HUES48 (cell line): ENCODE data around the gene DDN.

Experiments used
- H3K27ac ChIP-seq: one replicate; pipeline ENCODE4 v1.7.0; 2013; ENCODE audit warnings: low read depth, low read length, inconsistent platforms
- H3K27me3 ChIP-seq: 2 replicates; pipeline ENCODE4 v1.6.1; 2013; ENCODE audit warnings: mild to moderate bottlenecking, low read length; ENCODE audit not compliant: control insufficient read depth, insufficient read depth
- H3K36me3 ChIP-seq: 2 replicates; pipeline ENCODE4 v1.6.1; 2013; ENCODE audit warnings: low read length; ENCODE audit not compliant: control insufficient read depth, insufficient read depth
- H3K4me1 ChIP-seq: 2 replicates; pipeline ENCODE4 v1.6.1; 2013; ENCODE audit warnings: mild to moderate bottlenecking, low read length; ENCODE audit not compliant: control insufficient read depth, insufficient read depth
- H3K4me3 ChIP-seq: 2 replicates; pipeline ENCODE4 v1.5.1; 2013; ENCODE audit warnings: mild to moderate bottlenecking, low read depth, low read length
- H3K9ac ChIP-seq: 2 replicates; pipeline ENCODE4 v1.6.1; 2013; ENCODE audit warnings: mild to moderate bottlenecking, low read depth, low read length, moderate library complexity
- H3K9me3 ChIP-seq: 2 replicates; pipeline ENCODE4 v1.6.1; 2013; ENCODE audit warnings: low read length; ENCODE audit not compliant: control insufficient read depth, insufficient read depth

DDN gene

DNA sequence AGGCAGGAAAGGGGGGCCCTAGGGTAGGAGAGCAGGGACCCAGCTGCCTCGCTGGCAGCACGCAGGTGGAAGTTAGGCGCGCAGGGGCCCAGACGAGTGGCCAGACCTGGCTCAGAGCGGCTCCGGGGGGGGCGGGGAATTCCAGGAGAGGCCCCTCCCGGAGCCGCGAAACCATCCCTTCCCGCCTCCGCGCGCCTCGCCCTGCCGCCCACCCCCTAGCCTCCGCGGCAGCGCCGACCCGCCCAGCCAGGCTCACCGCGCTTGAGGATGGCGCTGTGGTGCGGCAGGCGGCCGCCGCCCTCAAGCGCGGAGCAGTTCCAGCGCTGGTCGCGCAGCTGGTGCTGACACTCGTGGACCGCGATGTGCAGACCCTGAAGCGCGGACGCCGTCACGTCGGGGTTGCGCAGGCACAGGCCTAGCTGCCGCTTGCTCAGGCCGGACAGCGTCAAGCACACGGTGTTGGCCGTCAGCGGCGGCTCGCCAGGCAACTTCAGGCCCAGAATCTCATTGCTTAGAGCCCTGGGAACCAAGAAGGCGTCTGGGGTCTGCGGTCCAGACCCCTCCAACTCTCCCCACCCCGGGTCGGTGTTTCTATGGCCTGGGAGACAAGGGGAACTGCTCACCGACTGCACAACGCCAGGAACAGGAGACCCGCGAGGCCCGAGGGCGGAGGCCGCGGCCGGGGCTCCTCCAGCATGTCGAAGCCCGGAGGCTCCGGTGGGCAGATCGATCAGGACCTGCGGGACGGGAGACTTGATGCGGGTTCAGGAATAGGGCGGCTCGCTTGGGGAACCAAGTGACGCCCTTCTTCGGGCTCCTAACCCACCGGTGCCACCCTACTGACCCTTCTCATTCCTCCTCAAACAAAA lies 29.1 kb downstream of the DDN start:
- peaks cover 51% of the 10 kb centered on the region for H3K4me1 ChIP-seq
- H3K27me3 ChIP-seq = peaks cover 86% of the 10 kb centered on the region
- no peaks in the 10 kb centered on the region for H3K36me3 ChIP-seq
- H3K9ac ChIP-seq = no peak overlapping the region
- no peak overlapping the region for H3K27ac ChIP-seq
- H3K9me3 ChIP-seq = no peaks in the 10 kb centered on the region
- peak overlapping the region; percentile 61; the same call in 1 of the 2 replicates for H3K4me3 ChIP-seq

DNA sequence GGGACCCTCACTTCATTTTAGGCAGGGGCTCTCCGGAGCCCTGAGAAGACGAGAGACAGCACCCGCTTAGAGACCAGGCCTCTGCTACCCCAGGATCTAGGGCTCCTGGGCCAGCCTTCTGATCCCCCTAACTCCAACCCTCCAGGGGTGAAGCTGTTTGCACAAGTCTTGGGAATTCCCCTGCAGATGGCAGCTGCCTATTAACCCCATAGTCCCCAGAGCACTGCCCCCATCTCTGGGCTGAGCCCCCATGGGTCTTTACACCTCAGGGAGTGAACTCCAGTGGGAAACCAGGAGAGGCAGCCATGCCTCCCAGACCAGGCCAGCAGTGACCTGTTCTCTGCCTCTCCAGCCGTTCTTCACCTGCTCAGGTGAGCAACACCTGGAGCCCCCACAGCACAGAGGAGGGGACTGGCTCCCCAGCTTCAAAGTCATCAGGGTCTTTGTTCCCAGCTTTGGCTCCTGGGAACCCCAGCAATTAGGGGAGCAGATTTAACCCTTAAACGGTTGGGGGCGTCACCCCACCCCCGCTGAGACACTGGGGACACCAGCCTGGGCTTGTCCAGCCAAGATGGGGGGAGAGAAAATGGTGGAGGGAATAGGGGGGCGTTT lies 29.9 kb downstream of the DDN start:
- no peaks in the 10 kb centered on the region for H3K36me3 ChIP-seq
- peaks cover 78% of the 10 kb centered on the region for H3K27me3 ChIP-seq
- H3K4me3 ChIP-seq = peak overlapping the region; percentile 61; the same call in 1 of the 2 replicates
- H3K9me3 ChIP-seq = no peaks in the 10 kb centered on the region
- no peak overlapping the region for H3K9ac ChIP-seq
- peak overlapping the region; percentile 85 for H3K27ac ChIP-seq
- H3K4me1 ChIP-seq = peaks cover 59% of the 10 kb centered on the region

DNA sequence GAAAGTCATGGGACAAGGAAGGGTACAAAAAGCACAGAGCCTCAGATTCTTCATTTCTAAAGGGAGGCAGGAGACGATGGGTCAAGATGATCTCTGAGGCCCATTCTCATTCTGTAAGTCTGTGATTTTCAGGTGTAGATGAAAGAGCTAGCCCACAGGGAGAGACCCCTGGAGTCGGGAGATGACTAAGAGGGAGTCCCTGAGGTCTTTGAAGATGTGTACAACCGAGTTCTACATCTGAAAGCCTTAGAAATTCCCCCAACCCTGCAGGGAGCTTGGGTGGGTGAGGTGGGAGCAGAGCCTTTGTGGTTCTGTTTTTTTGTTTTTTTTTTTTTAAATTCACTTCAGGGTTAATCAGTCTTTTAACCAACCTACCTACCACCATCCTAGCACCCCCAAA lies 30.7 kb downstream of the DDN start:
- H3K9ac ChIP-seq = no peak overlapping the region
- H3K36me3 ChIP-seq = no peaks in the 10 kb centered on the region
- no peaks in the 10 kb centered on the region for H3K9me3 ChIP-seq
- H3K27me3 ChIP-seq = peaks cover 70% of the 10 kb centered on the region
- H3K4me3 ChIP-seq = 0 out of 2 replicates have a peak overlapping the region, but pooled peaks have one; percentile 3
- peaks cover 60% of the 10 kb centered on the region for H3K4me1 ChIP-seq
- peak overlapping the region; percentile 85 for H3K27ac ChIP-seq

DNA sequence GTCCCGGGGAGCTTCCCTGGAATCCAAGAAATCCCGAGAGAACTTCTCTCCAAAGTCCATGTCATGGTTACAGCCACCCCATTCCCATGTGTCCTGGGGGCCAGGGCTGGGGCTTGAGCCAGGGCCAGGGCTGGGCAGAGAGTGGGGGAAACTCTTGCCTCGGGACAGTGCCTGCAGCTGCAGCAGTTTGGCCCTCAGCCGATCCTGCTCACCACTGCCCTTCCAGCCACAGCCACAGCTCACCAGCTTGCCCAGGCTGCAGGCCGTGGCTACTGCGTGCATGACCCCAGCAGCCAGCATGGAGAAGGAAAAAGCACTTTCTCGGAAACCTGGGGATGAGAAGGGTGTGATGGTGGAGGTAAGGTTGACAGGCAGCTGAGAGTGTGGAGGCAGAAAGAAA lies 31.2 kb downstream of the DDN start:
- H3K9ac ChIP-seq = no peak overlapping the region
- peaks cover 66% of the 10 kb centered on the region for H3K27me3 ChIP-seq
- peaks cover 60% of the 10 kb centered on the region for H3K4me1 ChIP-seq
- H3K4me3 ChIP-seq = 0 out of 2 replicates have a peak overlapping the region, but pooled peaks have one; percentile 3
- H3K36me3 ChIP-seq = no peaks in the 10 kb centered on the region
- peak overlapping the region; percentile 85 for H3K27ac ChIP-seq
- H3K9me3 ChIP-seq = no peaks in the 10 kb centered on the region

DNA sequence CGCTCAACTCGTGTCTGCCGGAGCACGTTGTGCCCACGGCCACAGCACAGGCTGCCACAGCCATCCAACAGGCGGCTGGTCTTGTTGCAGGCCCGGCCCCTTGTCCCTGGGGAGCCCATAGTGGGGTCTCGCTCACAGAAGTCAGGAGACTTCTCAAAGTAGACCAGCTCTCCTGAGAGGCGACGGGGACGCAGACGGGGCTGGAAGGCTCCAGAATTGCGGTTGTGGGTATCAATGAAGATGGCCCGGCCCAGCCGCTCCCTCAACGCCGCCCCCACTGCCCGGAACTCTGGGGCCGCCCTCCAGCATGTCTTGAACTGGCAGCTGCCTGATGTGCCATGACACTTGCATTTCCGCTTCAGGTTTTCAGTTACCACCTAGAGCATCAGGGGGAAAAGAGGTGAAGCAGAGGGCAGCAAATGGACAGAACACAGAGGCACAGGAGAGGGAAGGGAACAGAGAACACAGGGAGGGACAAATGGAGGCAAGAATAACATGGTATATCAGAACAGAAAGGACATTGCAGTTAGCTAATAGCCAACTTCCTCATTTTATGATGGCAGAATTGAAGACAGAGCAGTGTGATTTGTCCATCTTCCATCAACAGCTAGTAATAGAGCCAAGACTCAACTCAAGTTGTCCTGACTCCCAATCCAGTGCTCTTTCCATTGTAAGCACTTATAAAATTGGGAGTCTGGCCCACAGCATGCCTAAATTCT lies 32.8 kb downstream of the DDN start:
- H3K27me3 ChIP-seq = peaks cover 52% of the 10 kb centered on the region
- no peak overlapping the region for H3K4me3 ChIP-seq
- no peaks in the 10 kb centered on the region for H3K36me3 ChIP-seq
- H3K9me3 ChIP-seq = no peaks in the 10 kb centered on the region
- H3K4me1 ChIP-seq = peaks cover 54% of the 10 kb centered on the region
- H3K9ac ChIP-seq = no peak overlapping the region
- H3K27ac ChIP-seq = no peak overlapping the region

DNA sequence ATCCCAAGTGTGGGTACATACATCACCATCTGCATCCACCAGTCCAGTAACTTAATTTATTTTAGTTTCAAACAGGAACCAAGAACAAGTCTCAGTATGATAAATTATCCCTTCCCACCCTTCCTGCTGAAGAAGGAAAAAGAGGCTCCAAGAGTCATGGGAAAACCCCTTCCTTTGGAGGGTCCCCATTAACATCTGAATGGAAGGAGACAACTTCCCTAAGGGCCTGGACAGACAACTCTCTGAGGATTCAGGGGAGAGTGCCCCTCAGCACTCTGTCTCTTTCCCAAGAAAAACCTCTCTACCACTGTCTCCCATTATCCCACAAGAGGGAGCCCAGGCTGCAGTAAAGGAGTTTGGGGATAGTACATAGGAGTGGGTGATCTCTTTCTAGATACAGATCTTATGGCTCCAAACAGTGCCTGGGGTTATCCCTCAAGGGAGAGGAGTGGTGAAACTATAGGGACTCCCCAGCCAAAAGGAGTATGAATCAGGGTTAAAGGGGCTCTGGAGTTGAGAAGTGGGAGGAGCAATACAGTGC lies 33.8 kb downstream of the DDN start:
- peaks cover 44% of the 10 kb centered on the region for H3K4me1 ChIP-seq
- peaks cover 42% of the 10 kb centered on the region for H3K27me3 ChIP-seq
- no peak overlapping the region for H3K9ac ChIP-seq
- H3K9me3 ChIP-seq = no peaks in the 10 kb centered on the region
- peak overlapping the region; percentile 25 for H3K4me3 ChIP-seq
- no peaks in the 10 kb centered on the region for H3K36me3 ChIP-seq
- H3K27ac ChIP-seq = peak overlapping the region; percentile 88

DNA sequence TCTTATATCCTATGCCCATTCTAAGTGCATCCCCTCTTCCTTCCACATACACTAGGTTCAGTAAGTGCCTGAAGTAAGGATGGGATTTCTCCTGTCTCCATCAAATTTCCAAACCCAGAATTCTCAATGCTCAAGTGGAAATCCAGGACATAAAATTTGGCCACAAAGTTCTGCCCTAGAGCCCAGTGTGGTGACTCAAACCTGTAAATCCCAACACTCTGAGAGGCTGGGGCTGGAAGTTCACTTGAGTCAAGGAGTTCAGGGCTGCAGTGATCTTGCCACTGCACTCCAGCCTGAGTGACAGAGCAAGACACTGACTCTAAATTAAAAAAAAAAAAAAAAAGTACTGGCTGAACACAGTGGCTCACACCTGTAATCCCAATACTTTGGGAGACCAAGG lies 37.4 kb downstream of the DDN start:
- Histone ChIP-seq H3K4me1 (peaks cover 24% of the 10 kb centered on the region), H3K36me3 (no peaks in the 10 kb centered on the region), H3K27ac (no peak overlapping the region), H3K9ac (no peak overlapping the region), H3K9me3 (no peaks in the 10 kb centered on the region), H3K27me3 (peaks cover 12% of the 10 kb centered on the region), H3K4me3 (no peak overlapping the region)

DNA sequence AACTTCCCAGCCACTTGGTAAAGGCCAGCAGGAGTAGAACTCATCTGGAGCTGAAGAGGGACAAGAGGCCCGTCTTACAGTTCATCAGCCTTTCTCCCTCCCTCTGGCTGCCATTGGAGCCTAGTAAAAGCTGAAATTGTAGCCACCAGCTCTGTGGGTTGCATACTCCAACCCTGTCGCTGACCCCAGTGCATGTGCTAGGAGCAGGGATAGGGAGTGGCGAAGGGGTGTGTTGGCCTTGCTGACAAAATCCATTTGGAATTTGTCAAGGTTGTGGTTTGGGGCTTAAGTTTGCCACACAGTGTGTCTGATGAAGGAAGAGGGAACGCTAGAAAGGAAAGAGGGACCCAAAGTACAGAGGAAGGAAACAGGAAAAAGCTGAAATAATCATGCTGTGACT lies 37.8 kb downstream of the DDN start:
- no peaks in the 10 kb centered on the region for H3K9me3 ChIP-seq
- H3K27ac ChIP-seq = no peak overlapping the region
- peaks cover 24% of the 10 kb centered on the region for H3K4me1 ChIP-seq
- H3K4me3 ChIP-seq = no peak overlapping the region
- H3K9ac ChIP-seq = no peak overlapping the region
- no peaks in the 10 kb centered on the region for H3K36me3 ChIP-seq
- peaks cover 8% of the 10 kb centered on the region for H3K27me3 ChIP-seq

DNA sequence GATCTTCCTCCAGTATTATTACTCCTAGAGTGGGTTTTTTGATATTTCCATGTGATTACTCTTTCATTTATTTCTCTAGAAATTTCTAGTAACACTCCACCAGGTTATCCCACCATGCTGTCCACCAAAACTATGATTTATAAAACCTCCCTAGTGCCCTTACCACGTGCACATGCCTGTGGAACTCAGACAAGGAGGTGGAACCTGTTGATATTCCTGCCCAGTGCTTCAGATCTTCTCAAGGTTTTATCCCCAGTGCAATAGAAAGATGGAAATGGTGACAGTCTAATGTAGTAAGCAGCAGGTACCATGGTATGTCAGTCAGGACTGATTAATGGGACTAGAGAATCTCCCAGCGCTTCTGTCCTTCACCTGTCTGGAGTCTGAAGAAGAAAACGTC lies 38.3 kb downstream of the DDN start:
- Histone ChIP-seq H3K27ac (no peak overlapping the region), H3K9ac (no peak overlapping the region), H3K4me3 (no peak overlapping the region), H3K4me1 (peaks cover 20% of the 10 kb centered on the region), H3K36me3 (no peaks in the 10 kb centered on the region; the same call in 1 of the 2 replicates), H3K9me3 (no peaks in the 10 kb centered on the region), H3K27me3 (peaks cover 3% of the 10 kb centered on the region)

DNA sequence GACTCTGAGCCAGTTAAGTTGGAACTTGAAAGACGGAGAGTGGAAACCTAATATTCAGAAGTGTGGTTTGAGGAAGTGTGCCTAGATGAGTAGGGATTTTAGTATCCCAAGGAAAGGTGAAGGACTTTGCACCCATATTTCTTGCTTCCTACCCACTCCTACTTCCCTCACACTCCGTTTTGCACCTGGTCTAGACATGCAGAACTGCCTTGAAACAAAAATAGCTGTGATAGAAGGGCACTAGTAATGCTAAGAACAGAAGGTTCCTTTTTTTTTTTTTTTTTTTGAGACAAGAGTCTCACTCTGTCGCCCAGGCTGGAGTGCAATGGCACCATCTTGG lies 41.2 kb downstream of the DDN start:
- peaks cover 13% of the 10 kb centered on the region for H3K4me1 ChIP-seq
- H3K9ac ChIP-seq = no peak overlapping the region
- no peaks in the 10 kb centered on the region for H3K9me3 ChIP-seq
- peaks cover 26% of the 10 kb centered on the region for H3K36me3 ChIP-seq
- H3K27me3 ChIP-seq = peaks cover 3% of the 10 kb centered on the region; the same call in 1 of the 2 replicates
- peak overlapping the region; percentile 77 for H3K27ac ChIP-seq
- H3K4me3 ChIP-seq = peak overlapping the region; percentile 91
